Measurements from ENCODE around the gene ANO6.

ANO6 gene

DNA sequence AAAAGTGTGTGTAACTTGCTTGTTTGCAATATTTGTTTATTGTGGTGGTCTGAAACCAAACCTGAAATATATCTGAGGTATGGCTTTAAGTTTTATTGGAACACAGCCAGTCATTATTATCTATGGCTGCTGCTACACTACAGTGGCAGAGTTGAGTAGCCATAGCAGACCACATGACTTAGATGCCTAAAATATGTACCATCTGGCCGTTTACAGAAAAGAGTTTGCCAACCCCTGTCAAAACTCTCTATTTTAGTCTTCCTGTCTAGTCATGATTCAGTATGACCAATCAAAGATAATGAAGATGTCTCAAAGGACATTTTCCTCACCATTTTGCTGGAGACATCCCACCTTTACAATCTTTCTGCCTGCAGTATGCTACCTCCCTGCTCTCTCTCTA lies 242.3 kb downstream of the ANO6 start:
- DNase-seq = no peak

DNA sequence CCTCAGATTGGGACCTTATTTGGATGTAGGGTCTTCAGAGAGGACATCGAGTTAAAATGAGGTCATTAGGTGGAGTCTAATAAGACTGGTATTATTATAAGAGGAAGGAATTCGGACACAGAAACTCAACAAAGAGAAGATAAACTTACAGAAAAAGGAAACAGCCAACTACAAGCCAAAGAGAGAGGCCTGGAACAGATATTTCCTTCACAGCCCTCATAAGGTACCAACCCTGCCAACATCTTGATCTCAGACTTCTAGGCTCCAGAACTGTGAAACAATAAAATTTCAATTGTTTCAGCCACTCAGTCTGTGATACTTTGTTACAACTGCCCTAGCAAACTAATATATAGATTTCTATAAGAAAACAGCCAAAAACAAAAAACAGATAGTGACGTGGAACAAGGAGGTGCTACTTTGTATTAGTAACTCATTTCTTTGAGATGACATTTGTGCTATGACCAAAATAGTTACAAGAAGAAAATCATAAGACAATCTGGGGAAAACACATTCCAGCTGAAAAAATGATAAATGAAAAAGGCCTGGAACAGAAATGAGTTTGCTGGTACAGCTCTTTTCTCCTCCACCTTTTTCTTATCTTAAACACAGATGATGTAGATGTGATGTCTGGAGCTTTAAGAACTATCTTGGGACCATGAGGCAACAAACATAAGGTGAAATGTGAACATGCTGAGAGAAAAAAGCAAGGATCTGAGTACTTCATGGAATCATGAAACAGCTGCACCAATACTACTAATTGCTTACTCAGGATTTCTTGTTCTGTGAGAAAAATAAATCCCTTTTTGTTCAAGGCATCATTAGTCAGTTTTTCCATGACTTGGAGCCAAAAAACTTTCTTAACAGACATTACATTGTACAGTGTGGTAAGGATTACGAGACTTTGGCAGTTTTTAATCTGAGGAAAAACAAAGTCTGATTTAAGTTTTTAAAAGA lies 243.2 kb downstream of the ANO6 start:
- no peak for DNase-seq

DNA sequence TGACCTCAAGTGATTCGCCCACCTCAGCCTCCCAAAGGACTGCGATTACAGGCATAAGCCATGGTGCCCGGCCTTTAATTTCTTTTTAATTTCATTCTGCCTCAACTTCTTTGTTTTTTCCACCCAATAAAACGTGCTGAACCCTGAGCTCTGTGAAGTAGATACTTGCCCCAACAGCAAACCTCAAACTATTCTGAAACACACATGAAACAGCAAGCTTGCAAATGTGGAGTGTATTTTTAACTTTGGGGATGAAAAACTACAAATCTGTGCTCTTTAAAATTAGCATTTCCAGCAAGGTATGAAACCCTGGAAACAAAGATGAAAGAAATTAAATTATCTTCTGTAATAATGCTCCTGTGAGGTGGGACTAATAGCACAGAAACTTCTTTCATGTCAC lies 246.6 kb downstream of the ANO6 start:
- no peak for DNase-seq

DNA sequence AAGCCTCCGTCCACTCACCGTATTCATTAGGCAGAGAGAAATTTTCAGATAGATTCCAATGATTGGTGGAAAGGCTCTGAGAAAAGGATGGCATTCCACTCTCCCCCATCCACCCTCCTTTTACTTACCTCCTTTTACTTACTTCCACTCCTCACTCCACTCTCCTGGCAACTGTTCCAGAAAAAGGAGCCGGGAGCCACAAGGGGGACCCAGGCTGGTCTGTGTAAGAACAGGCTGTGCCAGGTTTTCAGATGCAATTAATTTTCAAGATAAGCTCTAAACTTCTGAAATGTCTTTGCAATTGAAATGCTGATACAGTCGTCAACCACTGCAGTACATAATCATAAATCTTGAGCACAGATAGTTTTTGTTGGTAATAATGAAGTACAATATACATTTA lies 248.8 kb downstream of the ANO6 start:
- peak in 1 of 51 donors; percentile 0 for DNase-seq

DNA sequence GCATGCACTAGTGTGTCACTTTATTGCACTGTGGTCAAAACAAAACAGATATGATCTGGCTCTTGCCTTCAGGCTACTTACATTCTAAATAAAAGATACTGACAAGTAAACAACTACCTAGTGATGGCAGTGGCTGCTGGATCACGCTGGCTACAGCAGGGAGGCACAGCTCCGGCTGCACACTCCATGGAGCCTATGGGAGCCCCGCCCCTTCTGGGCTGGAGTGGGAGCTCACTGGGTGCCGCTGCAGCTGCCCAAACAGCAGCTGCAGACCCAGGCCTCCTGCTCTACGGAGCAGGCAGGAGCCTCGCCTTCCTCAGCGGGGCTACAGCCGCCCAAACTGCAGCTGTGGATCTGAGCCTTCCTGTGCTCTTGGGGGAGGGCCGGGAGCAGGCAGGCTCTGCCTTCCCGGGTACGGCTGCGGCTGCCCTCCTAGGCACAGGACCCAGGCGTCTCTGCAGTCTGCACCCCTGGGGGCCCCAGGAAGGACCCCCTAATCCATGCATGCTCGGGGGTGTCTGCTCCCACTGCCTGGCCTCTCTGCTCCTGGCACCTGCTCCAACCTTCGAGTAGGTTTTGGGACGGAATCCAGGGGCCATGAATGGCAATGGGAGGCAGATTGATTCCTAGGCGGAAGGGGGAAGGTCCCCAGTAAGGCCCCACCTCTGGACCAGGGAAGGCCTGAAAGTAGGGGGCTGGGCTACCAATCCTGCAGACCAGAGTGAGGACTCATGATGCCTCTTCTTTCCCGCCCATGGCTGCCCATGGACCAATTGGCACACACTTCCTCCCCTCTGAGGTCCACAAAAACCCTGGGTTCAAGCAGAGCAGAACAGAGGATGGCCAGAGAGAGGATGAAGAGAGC lies 253.1 kb downstream of the ANO6 start:
- DNase-seq = no peak

DNA sequence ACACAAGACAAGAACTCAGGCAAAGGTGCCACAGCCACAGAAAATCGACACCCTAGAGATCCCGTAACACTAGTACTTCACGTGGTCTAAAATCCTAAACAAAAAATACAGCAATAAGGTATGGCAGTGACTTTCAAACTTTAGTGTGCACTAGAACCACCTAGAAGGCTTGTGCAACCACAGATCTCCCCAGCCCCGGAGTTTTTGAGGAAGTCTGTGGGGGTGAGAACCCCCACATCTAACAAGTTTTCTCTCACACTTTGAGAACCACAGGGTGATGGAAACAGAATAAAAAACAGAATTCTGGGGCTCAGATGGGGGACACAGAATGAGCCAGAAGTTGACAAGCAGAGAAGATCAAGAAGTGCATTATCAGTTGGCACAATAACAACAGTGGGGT lies 254.0 kb downstream of the ANO6 start:
- no peak for DNase-seq

DNA sequence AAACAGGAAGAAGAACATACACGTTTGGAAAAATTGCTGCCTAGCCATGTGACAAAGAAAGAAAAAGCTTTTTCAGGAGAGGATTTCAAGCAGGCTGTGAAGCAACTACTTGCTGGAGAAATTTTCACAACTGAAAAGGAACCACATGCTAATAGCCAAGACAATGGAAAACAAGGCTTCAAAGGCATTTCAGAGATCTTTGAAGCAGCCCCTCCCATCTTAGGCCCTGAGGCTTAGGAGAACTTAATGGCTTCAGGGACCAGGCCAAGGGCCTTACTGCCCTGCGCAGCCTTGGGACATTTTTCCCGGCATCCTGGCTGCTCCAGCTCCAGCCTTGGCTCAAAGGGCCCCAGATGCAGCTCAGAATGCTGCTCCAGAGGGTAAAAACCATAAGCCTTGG lies 257.7 kb downstream of the ANO6 start:
- no peak for DNase-seq

DNA sequence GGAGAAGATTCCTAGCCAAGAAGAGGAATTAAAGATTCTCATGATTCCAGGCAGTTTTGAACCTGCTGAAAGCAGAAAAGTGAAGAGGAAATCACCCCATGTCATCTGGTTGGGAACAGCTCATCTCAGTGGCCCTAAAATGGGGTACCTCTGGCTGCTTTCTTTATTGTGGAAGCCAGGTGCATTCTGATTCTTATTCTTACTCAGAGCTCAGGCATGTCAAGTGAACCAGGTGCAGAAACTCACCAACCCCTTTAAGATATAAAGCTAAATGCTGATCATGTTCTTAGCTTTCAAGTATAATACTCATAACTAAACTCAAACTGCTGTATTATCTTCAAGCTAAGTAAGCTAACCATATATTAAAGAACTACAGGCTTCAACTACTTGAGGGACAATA lies 259.7 kb downstream of the ANO6 start:
- no peak for DNase-seq

DNA sequence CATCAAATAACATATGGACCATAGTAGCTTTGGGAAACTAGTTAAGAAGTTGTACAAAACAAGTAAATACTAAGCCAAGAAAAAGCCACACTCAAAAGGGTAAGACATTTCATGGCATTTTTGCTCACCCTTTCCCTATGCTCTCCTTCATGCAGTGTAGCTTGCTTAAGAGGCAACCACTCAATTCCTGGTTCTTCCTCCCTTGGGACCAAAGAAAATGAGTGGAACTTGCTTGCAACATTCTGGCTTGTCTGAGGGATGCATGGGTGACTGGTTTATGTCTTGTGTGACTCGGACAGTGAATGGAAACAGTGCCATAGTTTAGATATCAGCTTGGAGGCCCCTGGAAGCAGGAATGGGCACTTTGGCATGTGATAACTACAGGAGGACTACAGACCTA lies 261.6 kb downstream of the ANO6 start:
- no peak for DNase-seq

DNA sequence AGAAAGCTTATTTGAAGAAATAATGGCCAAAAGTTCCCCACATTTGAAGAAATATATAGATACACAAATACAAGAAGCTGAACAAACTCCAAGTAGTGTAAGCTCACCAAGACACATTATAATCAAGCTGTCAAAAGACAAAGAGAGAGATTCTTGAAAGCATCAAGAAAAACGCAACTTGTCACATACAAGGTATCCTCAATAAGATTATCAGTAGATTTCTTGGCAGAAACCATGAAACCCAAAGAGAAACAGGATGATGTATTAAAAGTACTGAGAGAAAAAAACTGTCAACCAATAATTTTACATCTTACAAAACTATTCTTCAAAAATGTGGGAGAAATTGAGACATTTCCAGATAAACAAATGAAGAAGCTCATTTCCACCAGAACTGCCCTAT lies 263.0 kb downstream of the ANO6 start:
- no peak for DNase-seq

DNA sequence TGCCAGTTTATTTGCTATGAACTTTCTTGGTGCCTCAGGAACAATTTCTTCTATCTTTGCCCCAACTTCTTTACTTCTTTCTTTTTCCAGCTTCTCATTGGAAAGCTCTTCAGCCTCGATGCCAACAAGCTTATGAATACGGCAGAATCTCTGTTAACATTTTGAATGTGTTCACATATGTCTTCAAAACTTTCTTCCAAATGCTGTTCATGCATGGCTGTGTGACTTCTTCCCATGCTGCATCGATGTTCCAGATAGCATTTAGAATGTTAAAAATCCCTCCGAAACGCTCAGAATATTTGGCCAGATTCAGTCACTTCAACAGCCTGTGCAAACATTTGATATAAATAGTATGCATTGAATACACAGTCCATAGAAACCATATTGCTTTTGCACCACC lies 265.9 kb downstream of the ANO6 start:
- no peak for DNase-seq

DNA sequence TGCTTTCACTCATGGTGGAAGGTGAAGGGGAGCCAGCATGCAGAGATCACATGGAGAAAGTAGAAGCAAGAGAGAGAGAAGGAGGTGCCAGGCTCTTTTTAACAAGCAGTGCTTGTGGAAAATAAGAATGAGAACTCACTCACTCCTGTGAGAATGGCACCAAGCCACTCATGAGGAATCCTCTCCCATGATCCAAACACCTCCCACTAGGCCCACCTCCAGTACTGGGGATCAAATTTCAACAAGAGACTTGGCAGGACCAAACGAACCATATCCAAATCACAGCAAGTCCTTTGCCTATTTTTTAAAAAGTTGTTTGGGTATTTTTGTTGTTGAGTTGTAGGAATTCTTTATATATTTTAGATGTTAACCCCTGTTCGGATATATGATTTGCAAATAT lies 267.7 kb downstream of the ANO6 start:
- DNase-seq = no peak
